PC-9 (cell line): ENCODE data around the gene ZNF462. TPM values are rescaled to one million over a fixed set of nuclear protein-coding genes. Genes with fewer than 3 reads are reported as not detected.

ENCODE experiments used
- BruUV-seq: library from RNA; stranded (reverse); fragments of 400-500 nt; replicated peaks from 2 replicates; lab custom pipeline; 2021; lab: Mats Ljungman, UMichigan
- CTCF ChIA-PET: fragments of 300-600 bp; sonication (Branson Sonifier 250); formaldehyde crosslinking; loops from one replicate; lab custom pipeline; 2022; ENCODE audit warnings: antibody characterized with exemption; lab: Charles Lee
- POLR2A ChIA-PET: fragments of 300-600 bp; sonication (Branson Sonifier 250); formaldehyde crosslinking; loops from one replicate; lab custom pipeline; 2022; ENCODE audit warnings: antibody characterized with exemption; ENCODE audit not compliant: unreplicated experiment; lab: Charles Lee
- DNase-seq, 2 experiments: peaks; one replicate each; pipeline versions ENCODE4 v3.0.0 to v3.0.0-alpha.2; 2015 to 2022; ENCODE audit warnings: mixed read lengths in 1 of 2
- H2AFZ ChIP-seq: fragments of 200-600 bp; sonication (generic); 2 replicates; pipeline ENCODE4 v1.8.1; 2017; ENCODE audit warnings: antibody characterized with exemption
- H3F3A ChIP-seq: fragments of 200-600 bp; sonication (generic); 2 replicates; pipeline ENCODE4 v1.8.1; 2017; ENCODE audit warnings: antibody characterized with exemption, mild to moderate bottlenecking, low read depth; ENCODE audit not compliant: insufficient read depth
- H3K27ac ChIP-seq: fragments of 200-600 bp; sonication (generic); 2 replicates; pipeline ENCODE4 v1.6.1; 2016; ENCODE audit warnings: mixed run types
- H3K27me3 ChIP-seq: fragments of 200-600 bp; sonication (generic); 2 replicates; pipeline ENCODE4 v1.6.1; 2016; ENCODE audit warnings: low read depth, mixed run types; ENCODE audit not compliant: insufficient read depth
- H3K36me3 ChIP-seq: fragments of 200-600 bp; sonication (generic); 2 replicates; pipeline ENCODE4 v1.6.1; 2016; ENCODE audit warnings: low read depth, mixed run types
- H3K4me1 ChIP-seq: fragments of 200-600 bp; sonication (generic); replicated peaks from 2 replicates; pipeline ENCODE4 v1.6.1; 2016; ENCODE audit warnings: mixed run types; ENCODE audit not compliant: insufficient read depth
- H3K4me2 ChIP-seq: fragments of 200-600 bp; sonication (generic); 2 replicates; pipeline ENCODE4 v1.6.1; 2017; ENCODE audit warnings: mixed run types
- H3K4me3 ChIP-seq: fragments of 200-600 bp; sonication (generic); 2 replicates; pipeline ENCODE4 v1.6.1; 2016; ENCODE audit warnings: mixed run types
- H3K79me2 ChIP-seq: fragments of 200-600 bp; sonication (generic); 2 replicates; pipeline ENCODE4 v1.6.1; 2017; ENCODE audit warnings: low read depth, mixed run types
- H3K9me2 ChIP-seq: fragments of 200-600 bp; sonication (generic); 2 replicates; pipeline ENCODE4 v1.8.1; 2017; ENCODE audit warnings: mild to moderate bottlenecking; ENCODE audit not compliant: insufficient read depth
- H3K9me3 ChIP-seq: fragments of 200-600 bp; sonication (generic); 2 replicates; pipeline ENCODE4 v1.8.1; 2016; ENCODE audit warnings: low read depth; ENCODE audit not compliant: insufficient read depth
- H4K20me1 ChIP-seq: fragments of 200-600 bp; sonication (generic); 2 replicates; pipeline ENCODE4 v1.8.1; 2017; ENCODE audit not compliant: insufficient read depth
- EZH2 ChIP-seq: fragments of 200-600 bp; sonication (generic); IDR thresholded peaks from 2 replicates; pipeline ENCODE4 v1.8.0; 2017; ENCODE audit warnings: antibody characterized with exemption, low read depth
- intact Hi-C: fragments of 100-400 bp; cut with micrococcal nuclease; formaldehyde crosslinking; loops from one replicate; pipeline ENCODE4 v1.10.0; 2022; ENCODE audit not compliant: unreplicated experiment
- total RNA-seq: library from RNA; stranded (reverse); gene quantifications from 2 replicates; pipeline ENCODE4 v1.2.3, GENCODE V29; 2021
- TF ChIP-seq, protein P1 (sequence below): fragments of 200-600 bp; sonication (generic); conservative IDR thresholded peaks from 2 replicates; pipeline ENCODE4 v1.6.1; 2017; ENCODE audit warnings: mixed run types, antibody characterized with exemption, mild to moderate bottlenecking, moderate library complexity

The ZNF462 gene
- total RNA-seq, 1 experiment from 2014 or later, result 4.8 TPM

DNA sequence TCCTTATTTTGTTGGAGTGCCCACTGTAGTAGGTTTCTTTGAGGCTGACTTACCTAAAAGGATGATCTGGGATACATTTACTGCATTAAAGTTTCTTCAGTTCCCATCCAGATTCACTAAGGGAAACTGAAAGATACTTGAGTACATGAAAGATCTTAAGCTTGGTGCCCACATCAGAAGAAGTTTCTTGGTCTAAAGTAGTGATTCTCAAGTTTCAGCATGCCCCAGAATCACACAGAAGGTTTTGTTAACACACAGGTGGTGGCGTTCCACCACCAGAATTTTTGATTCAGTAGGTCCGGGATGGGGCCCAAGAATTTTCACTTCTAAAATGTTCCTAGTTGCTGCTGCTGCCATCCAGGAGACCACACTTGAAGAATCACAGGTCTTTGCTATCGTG is 171.0 kb downstream of the ZNF462 start:
- CTCF ChIA-PET, result no interaction called here
- TF ChIP-seq, protein P1, sequence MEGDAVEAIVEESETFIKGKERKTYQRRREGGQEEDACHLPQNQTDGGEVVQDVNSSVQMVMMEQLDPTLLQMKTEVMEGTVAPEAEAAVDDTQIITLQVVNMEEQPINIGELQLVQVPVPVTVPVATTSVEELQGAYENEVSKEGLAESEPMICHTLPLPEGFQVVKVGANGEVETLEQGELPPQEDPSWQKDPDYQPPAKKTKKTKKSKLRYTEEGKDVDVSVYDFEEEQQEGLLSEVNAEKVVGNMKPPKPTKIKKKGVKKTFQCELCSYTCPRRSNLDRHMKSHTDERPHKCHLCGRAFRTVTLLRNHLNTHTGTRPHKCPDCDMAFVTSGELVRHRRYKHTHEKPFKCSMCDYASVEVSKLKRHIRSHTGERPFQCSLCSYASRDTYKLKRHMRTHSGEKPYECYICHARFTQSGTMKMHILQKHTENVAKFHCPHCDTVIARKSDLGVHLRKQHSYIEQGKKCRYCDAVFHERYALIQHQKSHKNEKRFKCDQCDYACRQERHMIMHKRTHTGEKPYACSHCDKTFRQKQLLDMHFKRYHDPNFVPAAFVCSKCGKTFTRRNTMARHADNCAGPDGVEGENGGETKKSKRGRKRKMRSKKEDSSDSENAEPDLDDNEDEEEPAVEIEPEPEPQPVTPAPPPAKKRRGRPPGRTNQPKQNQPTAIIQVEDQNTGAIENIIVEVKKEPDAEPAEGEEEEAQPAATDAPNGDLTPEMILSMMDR, result no peak
- no peak for TF ChIP-seq EZH2
- Histone ChIP-seq H2AFZ (no peak overlapping the region), H4K20me1 (no peaks in the 10 kb centered on the region), H3K4me2 (no peak overlapping the region), H3K27ac (no peak overlapping the region), H3K4me1 (no peaks in the 10 kb centered on the region), H3K36me3 (no peaks in the 10 kb centered on the region), H3F3A (no peaks in the 10 kb centered on the region), H3K9me3 (no peaks in the 10 kb centered on the region), H3K79me2 (no peaks in the 10 kb centered on the region), H3K27me3 (no peaks in the 10 kb centered on the region), H3K9me2 (no peaks in the 10 kb centered on the region), H3K4me3 (no peak overlapping the region)
- no TSS peak for BruUV-seq
- intact Hi-C loops, result no loop called here
- DNase-seq, result no peak
- POLR2A ChIA-PET, result no interaction called here

DNA sequence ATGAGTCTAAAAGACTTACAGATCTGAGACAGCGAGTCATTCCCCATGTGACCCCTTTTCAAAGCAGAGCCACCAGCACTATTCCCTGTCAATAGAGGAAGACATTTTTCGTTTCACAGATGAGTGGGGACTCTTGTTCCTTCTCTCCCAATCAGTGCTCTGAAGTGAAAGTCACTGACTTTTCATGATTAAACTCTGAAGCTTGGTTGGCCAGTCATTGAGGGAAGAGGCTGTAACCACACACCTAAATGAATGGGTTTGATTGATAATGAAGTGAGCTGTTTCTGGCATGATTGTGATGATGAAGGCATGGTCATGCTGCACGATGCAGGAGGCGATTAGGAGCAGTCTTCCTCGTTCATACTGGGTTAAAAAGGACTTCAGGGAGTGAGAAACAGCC is 171.9 kb downstream of the ZNF462 start:
- H3K27ac ChIP-seq, result no peak overlapping the region
- H3K79me2 ChIP-seq, result no peaks in the 10 kb centered on the region
- no peak overlapping the region for H2AFZ ChIP-seq
- no peaks in the 10 kb centered on the region for H3K27me3 ChIP-seq
- no peak overlapping the region for H3K4me3 ChIP-seq
- ChIA-PET CTCF (no interaction called here), POLR2A (no interaction called here)
- no peak overlapping the region for H3K4me2 ChIP-seq
- H3K36me3 ChIP-seq, result no peaks in the 10 kb centered on the region
- no peaks in the 10 kb centered on the region for H3F3A ChIP-seq
- no peaks in the 10 kb centered on the region for H3K4me1 ChIP-seq
- H4K20me1 ChIP-seq, result no peaks in the 10 kb centered on the region
- intact Hi-C loops, result no loop called here
- H3K9me2 ChIP-seq, result no peaks in the 10 kb centered on the region
- TF ChIP-seq EZH2, result no peak
- TF ChIP-seq, protein P1, result no peak
- no peak for DNase-seq
- no TSS peak for BruUV-seq
- H3K9me3 ChIP-seq, result no peaks in the 10 kb centered on the region

DNA sequence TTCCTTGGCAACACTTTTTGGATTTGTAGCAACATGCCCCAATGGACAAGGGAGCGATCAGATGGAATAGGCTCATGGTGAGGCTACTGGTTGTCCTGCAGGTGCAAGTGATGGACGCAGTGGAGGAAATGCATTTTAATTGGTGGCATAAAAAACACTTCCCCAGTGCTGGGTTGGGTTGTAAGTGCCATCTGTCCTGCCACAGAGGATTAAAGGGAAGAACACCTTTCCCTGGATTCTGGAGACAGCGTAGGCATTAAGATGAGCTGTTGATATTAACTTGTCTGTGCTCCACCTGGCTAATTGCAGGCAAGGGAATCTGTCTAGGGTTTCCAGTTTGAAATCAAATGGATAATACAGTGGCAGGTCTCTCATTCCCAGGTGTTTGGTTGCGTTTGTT is 173.4 kb downstream of the ZNF462 start:
- POLR2A ChIA-PET, result no interaction called here
- Histone ChIP-seq H3K4me2 (no peak overlapping the region), H3K9me2 (no peaks in the 10 kb centered on the region), H2AFZ (no peak overlapping the region), H3F3A (no peaks in the 10 kb centered on the region), H3K4me3 (no peak overlapping the region), H4K20me1 (no peaks in the 10 kb centered on the region), H3K27me3 (no peaks in the 10 kb centered on the region), H3K27ac (no peak overlapping the region), H3K9me3 (no peaks in the 10 kb centered on the region), H3K36me3 (no peaks in the 10 kb centered on the region), H3K4me1 (no peaks in the 10 kb centered on the region), H3K79me2 (no peaks in the 10 kb centered on the region)
- no TSS peak for BruUV-seq
- CTCF ChIA-PET, result no interaction called here
- TF ChIP-seq, protein P1, result no peak
- intact Hi-C loops, result no loop called here
- no peak for DNase-seq
